Measurements from ENCODE around the gene SEC23A.
"Not testable (repeated sequence)": the region's sequence is repeated elsewhere in the genome, so short reads cannot be mapped to it uniquely, and the experiment has no call there.

Gene SEC23A

DNA sequence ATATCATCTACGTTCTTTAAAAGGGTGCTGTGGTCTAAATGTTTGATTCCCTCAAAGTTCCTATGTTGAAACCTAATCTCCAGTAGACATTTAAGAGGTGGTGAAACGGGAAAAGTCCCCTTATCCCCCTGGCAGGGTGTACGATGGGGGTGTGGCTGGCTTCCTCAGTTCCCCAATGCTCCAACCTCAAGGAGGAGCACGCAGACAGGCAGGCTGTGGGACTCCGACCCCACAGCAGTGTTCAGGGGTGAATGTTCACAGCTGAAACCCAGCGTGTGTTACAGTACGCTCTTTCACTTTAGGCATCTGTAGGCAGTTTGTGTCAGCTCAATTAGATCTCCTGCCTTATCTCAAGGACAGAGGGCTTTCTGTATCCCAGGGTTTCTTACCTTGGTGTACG lies 73.2 kb downstream of the SEC23A start:
- DNase-seq: no peak
- no peak for ATAC-seq

DNA sequence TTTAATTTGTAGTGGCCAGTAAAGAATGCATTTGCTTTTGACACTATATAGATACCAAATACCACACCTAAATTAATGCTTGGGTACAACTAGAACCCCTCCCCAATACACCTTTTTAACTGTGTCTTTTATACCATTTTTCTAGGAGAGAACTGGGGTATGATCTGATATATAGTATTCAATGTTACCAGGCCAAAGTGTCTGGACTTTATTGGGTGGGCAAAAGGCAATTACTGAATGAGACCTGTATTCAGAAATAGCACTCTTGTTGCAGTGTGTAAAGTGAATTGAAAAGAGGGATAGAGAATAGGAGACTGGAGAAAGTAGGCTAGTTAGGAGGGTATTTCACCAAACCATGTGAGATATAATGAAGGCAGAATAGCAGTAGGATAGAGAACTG lies 74.4 kb downstream of the SEC23A start:
- DNase-seq (no peak), ATAC-seq (no peak)

DNA sequence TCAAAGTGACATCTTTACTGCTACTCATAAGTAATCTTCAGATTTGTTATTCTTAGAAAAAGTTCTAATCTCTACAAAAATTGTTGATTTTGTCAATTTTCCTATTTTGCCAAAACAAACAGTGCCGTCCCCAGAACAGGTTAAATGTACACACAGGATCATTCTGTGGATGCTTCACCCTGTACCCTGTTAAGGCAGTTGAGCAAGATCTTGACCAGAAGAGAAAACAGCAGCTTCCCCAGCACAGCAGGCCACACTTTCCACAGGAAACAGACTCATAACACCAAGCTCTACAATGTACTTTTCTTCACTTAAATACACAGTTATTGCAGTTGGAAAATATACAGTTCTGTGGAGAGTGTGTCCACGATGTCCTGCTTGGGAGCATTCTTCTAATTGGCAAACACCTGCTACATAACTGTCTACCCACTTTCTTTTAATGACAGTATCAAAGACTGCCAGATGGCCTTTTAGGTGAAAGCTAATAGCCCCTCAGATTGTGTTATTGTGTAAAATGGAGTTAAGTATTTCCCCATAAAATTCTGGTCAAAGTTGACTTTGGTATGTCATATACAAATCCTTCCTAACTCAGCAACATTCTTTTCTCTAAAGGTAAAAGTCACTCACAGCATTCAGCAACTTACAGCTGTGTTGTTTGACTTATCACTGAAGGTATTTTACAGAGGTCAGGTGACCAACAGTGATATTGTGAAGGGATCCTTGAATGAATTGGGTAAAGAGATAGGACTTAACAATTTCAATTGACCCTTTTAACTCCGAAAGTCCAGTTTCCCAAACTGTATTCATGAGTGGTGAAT lies 77.0 kb downstream of the SEC23A start:
- DNase-seq: no peak
- no peak for ATAC-seq

DNA sequence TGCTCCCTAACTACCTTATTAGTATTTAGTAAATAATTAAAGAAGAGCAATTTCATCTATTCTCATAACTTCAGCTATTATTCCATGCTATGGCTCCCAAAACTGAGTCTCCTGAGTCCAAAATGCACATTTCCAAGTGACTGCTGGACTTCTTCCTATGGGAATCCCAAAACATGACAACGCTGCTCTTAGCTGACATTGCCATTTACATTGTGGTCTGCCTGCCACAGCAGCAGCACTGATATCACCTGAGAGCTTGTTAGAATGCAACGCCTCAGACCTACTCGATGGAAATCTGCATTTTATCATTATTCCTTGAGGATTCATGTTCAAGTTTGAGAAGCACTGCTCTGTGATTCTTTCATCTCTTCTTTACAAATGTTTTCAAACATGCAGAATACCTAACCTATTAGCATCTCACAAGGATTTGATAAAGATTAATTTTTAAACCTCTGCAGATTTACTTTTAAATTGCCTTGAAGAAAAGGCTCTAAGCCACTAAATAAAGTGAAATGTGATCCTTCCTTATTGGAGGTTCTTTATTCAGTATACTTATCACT lies 77.7 kb downstream of the SEC23A start:
- no peak for ATAC-seq
- no peak for DNase-seq

DNA sequence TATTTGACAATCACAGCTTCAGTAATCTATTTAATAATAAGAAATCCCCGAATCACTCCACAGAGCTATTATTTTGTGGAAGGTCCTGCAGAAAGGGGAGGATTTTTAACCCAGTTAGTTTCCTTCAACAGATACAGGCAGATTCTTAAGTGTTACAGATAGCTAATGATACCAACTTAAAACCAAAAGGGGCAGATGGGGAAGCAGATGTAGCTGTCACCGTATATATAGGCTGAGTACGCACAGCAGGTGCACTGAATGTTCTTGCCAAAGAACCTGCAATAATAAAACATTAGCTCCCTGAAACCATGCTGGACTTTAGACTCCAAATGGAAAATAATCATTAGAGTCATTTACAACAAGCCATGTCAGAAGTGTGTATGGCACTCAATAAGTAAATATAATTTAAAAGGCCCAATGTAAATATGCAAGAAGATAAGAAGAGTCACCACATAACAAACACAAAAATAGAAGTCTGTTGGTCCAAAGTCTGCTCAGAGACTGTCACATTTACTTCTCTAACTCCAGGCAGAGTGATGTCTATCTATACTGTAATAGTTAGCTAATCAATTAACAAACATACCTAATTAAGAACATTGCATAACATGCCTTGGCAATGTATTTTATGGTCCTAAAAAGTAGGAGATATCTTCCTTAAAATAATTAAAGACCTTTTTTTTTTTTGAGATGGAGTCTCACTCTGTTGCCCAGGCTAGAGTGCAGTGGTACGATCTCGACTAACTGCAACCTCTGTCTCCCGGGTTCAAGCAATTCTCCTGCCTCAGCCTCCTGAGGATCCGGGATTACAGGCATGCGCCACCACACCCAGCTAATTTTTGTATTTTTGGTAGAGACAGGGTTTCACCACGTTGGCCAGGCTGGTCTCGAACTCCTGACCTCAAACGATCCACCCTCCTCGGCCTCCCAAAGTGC lies 78.8 kb downstream of the SEC23A start:
- ATAC-seq: no peak
- no peak for DNase-seq

DNA sequence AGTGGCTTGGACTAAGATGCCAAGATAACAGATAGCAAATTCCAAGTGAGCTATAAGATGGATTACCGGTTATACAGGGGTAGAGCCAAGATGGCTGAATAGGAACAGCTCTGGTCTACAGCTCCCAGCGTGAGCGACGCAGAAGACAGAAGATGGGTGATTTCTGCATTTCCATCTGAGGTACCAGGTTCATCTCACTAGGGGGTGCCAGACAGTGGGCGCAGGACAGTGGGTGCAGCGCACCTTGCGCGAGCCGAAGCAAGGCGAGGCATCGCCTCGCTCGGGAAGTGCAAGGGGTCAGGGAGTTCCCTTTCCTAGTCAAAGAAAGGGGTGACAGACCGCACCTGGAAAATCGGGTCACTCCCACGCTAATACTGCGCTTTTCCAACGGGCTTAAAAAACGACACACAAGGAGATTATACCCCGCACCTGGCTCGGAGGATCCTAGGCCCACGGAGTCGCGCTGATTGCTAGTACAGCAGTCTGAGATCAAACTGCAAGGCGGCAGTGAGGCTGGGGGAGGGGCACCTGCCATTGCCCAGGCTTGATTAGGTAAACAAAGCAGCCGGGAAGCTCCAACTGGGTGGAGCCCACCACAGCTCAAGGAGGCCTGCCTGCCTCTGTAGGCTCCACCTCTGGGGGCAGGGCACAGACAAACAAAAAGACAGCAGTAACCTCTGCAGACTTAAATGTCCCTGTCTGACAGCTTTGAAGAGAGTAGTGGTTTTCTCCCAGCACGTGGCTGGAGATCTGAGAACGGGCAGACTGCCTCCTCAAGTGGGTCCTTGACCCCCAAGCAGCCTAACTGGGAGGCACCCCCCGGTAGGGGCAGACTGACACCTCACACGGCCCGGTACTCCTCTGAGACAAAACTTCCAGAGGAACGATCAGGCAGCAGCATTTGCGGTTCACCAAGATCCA lies 85.7 kb downstream of the SEC23A start:
- ATAC-seq, DNase-seq: not testable (repeated sequence)

DNA sequence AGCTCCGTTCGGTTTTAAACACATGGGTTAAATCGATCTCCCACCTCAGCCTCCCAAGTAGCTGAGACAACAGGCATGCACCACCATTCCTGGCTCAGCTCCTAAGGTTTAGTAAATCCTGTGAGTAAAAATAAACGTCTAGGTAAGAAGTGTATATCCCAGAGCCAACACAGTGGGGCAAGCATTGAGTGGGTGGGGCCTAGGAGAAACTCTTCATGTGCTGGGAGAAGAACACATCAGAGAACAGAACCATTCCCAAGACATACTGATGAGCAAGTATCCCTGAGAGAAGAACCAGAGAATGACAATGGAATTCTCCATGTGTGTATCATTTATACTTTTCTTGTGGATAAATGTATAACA lies 86.3 kb downstream of the SEC23A start:
- ATAC-seq (no peak), DNase-seq (no peak)

DNA sequence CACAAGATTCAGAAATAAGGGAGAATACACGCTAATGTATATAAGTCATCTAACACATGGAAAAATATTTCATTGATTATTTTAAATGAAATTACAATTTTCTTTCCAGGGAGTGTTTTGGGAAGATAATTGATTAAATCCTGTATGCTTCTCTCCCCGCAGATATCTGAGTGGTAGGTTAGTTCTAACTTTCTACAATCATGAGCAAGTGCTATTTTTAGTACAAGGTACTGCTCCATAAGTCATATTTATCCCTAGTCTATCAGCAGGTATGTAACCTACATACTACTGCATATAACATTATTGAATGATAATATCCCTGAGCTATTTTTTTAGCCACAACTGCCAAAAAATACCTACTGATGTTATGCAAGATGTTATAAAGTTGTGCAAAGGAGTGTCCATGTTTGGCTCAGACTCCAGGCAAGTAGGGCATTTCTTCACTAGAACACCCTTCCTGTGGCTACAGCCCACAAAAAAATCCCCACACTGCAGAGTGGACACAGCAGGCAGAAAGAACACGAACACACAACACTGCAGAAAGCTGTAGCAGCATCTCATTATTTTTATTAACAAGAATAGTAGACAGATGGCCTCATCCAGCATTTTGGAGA lies 87.0 kb downstream of the SEC23A start:
- no peak for ATAC-seq
- DNase-seq: no peak

DNA sequence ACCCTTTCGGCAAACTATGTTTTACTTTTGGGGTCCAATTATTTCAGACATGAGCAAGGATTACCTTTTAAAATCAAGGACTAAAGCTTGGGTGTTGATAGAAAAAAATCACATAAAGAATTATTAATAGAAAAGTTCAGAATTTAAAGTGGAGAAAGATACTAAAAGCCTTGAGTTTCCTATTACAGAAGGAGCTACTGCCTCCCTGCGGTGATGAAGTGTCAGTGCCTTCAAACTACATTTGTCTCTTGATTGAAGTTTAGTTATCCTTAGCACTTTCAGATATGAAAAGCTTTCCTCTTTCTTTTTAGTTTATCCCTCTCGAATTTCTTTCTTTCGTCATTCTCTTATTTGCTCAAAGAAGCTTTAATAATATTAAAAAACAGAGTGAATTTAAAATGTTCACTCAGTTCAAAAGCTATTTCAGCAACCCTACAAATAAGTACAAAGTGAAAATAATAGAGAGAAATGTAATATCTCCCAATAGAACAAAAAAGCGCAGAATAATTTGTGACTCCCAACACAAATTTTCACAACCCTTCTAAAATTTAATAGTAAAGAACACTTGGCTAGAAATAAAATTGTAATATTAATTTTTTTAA lies 87.6 kb downstream of the SEC23A start:
- DNase-seq (peak; percentile 12), ATAC-seq (no peak)

DNA sequence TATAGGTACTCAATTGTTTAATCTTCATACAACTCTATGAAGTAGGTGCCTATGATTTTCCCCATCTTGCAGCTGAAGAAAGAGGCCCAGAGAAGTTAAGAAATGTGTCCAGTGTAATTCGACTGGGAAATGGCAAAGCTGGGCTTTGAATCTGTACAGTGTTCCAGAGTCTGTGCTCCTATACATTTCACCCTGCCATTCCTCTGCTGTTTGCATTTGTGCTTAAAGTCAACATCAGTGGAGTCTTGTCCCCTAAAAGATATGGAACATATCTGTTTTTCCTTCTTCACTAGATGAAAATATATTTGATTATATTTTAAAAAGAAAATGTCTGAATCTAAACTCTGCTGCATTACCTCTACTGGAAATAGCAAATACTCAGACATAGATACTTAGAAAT lies 88.6 kb downstream of the SEC23A start:
- DNase-seq (no peak), ATAC-seq (no peak)

DNA sequence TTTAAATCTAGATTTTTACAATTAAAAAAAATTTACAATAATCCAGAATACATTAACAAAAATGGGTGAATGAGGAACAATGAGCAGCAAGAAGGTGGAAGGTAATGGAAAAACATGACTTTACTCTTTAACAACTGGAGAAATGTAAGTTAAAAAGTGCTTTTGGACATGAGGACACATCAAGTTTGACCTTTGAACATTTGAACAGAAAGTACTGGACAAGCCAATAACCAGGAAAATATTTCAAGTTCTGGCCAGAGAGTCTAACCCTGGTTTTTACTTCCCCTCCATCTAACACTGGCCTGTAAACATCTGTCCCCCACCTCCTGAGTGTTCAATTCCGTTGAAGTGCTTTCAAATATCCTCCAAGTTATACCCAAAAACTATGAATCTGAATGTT lies 94.1 kb downstream of the SEC23A start:
- not testable (repeated sequence) for ATAC-seq

DNA sequence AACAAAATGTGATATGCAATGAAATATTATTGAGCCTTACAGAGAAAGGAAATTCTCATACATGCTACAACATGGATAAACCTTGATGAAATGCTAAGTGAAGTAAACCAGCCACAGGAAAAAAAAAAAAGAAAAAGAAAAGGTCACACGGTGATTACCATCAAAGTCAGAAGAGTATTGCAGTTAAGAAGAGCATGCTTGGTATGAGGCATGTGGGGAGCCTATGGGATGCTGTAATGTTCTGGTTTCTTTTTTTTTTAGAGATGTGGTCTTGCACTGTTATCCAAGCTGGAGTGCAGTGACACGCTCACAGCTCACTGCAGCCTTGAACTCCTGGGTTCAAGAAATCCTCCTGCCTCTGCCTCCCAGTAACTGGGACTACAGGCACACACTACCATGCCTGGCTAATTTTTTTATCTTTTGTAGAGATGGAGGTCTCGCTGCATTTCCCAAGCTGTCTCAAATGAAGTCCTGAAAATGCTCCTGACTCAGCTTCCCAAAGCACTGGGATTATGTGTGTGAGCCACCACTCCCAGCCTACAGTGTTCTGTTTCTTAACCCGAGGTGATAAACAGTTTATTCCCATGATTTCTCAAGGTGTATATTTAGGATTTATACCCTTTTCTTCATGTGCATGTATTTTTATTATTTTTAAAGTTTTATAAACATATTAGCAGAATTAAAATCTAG lies 96.2 kb downstream of the SEC23A start:
- ATAC-seq (no peak), DNase-seq (no peak)

More for the DNA sequence above, 94.1 kb downstream of the SEC23A start:
- not testable (repeated sequence) for DNase-seq

DNA sequence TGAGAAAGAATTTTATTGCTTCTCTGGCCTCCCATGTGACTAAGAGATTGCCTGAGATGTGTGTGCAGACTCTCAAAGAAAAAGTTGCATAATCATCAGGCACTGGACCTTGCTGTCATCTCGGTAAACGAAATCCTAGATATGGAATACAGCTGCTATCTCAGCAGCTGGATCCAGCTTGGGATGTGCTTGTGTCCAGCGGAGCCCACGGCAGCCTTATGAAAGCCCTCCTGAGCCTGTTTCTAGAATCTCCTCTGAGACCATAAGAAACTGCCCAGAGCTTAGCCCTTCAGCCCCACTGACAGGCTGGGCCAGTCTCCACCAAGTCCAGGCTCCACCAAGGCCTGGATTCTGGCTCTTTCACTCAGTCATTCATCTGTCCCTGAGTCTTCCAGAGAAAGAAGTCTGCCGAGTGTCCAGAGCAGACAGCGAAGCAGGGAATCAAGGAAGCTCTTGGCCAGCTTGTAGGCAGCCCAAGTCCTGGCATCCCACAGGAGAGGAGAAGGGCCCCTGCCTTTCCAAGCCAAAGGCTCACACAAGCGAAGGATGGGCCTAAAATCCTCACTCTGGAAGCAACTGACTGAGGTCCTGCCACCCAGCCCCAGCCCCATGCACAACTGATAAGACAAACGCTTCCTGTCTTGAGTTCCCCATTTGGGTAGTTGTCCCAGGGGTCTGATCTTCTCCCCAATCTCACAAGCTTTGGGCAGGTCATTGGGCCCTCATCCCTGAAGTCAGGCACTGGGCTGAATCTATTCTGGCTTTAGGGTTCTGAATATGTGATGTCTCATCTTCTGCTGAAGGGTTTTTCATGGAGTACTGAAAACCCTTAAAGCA lies 97.8 kb downstream of the SEC23A start:
- no peak for DNase-seq
- ATAC-seq: no peak

DNA sequence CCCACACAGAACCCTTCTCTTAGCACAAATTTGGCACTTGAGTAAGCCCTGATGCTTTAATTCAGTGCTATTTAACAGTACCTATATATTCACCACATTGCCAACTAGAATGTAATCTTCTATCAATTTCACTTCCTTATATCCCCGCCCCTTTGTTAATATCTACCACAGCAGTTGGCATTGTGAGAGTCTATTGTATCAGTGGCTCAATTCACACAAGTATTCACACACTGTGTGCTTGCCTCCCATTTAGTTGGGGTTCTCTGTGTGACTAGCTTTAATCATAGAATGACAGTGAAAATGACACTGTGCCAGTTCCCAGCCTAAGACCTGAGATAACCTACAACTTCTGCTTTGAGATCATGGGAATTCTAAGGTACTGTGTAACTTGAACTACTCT lies 103.1 kb downstream of the SEC23A start:
- no peak for ATAC-seq

DNA sequence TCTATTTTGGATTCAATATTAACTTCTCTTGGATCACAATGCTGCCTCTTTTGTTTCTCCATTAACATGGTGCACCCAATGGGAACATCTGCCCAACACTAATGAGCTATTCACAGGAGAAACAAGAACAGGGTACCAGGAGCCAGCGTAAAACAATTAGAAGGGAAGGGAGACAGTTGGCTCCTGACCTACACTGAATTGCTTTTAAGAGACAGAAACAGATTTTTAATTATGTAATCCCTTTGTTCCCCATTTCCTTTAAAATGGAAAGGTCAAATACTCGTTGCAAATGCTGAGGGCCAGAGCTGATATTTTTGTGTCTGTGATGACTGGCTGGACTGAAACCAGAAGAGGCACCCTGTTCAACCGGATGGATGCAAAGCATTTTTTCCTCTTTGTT lies 108.3 kb downstream of the SEC23A start:
- ATAC-seq (no peak), DNase-seq (no peak)

More for the DNA sequence above, 103.1 kb downstream of the SEC23A start:
- no peak for DNase-seq

DNA sequence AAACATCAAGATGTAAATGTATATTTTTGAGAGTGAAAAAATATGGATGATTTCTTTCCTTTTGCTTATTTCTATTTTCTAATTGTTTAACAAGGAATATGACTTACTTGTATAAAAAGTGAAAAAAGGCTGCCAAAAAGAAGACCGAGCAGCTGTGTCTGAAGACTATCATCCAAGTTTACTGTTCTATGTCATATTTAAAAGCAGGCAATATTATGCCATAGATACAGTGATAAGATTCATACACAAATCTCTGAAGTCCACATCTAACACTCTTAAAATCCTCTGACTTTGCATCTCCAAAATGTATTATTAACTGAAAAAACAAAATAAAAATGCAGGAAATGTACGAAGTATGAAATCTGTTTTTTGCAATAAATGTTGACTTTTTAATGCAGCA lies 109.1 kb downstream of the SEC23A start:
- no peak for ATAC-seq
- no peak for DNase-seq

DNA sequence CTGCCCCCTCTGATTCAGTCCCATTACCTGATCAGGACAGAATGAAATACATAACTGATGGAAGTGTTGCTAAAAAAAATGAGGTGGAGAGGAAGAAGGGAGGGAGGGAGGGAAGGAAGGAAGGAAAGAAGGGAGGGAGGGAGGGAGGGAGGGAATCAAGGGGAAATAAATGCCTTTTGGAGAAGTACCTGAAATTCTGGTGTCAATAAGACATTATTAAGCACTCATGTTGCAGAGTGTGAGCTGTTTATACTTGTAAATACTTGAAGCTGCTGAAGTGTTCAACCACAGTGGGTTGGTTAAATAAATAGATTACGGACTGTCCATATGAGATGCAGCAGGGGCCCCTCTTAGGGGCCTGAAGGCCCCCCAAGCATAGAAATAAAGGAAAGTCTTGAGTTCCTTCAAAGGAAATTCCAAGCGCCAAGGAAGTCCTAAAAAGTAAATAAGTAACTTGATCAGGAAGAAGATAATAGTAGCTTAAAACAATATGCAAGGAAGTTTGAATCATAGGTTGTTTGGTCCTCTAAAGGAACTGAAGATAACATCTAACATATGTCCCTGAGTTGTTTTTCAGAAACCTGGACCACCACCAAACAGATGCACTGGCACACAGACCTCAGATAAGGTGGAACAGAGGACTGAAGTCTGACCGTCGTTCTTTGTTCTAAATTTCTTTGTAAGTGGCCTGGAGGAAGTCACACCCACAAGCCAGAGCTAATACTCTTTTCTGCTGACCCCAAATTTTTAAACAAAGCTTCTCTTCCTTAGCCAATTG lies 110.8 kb downstream of the SEC23A start:
- DNase-seq (no peak), ATAC-seq (no peak)

DNA sequence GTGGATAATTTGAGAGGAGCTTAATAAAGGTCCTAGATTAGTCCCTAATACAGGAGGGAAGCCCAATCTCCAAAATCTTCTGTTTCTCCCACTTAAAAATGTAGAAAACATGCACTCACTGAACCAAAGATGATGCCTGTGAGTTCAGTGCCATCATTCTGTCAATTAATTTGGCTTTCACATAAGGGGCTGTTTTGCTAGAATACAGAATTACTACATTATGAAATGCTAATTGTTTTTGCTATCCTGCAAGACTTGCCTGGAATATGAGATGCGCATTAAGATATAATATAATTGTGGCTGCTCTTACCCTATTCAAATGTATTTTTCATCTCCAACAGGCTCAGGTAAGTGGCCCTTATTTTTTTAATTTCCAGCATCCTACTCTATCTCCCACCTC lies 111.7 kb downstream of the SEC23A start:
- no peak for DNase-seq
- ATAC-seq: no peak

Data from stimulated activated naive CD8-positive, alpha-beta T cell treated with anti-CD3 and anti-CD28 coated beads, Interleukin-15, Interleukin-2, amounts not matched to agents 100 U/mL and 50 U/mL, for 24 hours (primary cell).